Measurements from ENCODE around the gene ART4. TPM values are rescaled to one million over a fixed set of nuclear protein-coding genes. Genes with fewer than 3 reads are reported as not detected.

Gene ART4
- total RNA-seq, 1 experiment from 2014 or later, result not detected

- no peak for TF ChIP-seq CTCF (IDR thresholded peaks at IDR 0.05; ENCODE audit: unreplicated experiment)
- H3K36me3 Mint-ChIP-seq (ENCODE audit: insufficient read depth, unreplicated experiment), result no peaks in the 10 kb centered on the region
- CTCF ChIA-PET, result no interaction called here
- H3K27me3 Mint-ChIP-seq (ENCODE audit: unreplicated experiment), result no peaks in the 10 kb centered on the region
- H3K4me1 Mint-ChIP-seq (ENCODE audit: low read depth, unreplicated experiment), result peaks cover 12% of the 10 kb centered on the region
- H3K27ac Mint-ChIP-seq (ENCODE audit: unreplicated experiment), result no peak overlapping the region
- H3K9me3 Mint-ChIP-seq (ENCODE audit: low read depth, unreplicated experiment), result no peaks in the 10 kb centered on the region
- no TSS peak for BruUV-seq (replicated peaks)
- intact Hi-C loops (cut with micrococcal nuclease; ENCODE audit: unreplicated experiment), result loop anchor here (10.0 kb wide), 1 partner anchor 313 kb away; no protein-coding TSS in a partner anchor
- DNase-seq, result peak; percentile 41
- no peak overlapping the region for H3K4me3 Mint-ChIP-seq (ENCODE audit: low read depth, unreplicated experiment)
Measured at GRCh38 chr12:14841761-14842160, 1.6 kb downstream of the ART4 start.

- H3K27me3 Mint-ChIP-seq (ENCODE audit: unreplicated experiment), result no peaks in the 10 kb centered on the region
- BruUV-seq (replicated peaks), result no TSS peak
- no peak for TF ChIP-seq CTCF (IDR thresholded peaks at IDR 0.05; ENCODE audit: unreplicated experiment)
- H3K36me3 Mint-ChIP-seq (ENCODE audit: insufficient read depth, unreplicated experiment), result no peaks in the 10 kb centered on the region
- CTCF ChIA-PET, result interaction anchor here (1.0 kb wide), 1 partner anchor 155 kb away, joined by 3 read pairs; no protein-coding TSS in a partner anchor
- peaks cover 12% of the 10 kb centered on the region for H3K4me1 Mint-ChIP-seq (ENCODE audit: low read depth, unreplicated experiment)
- H3K4me3 Mint-ChIP-seq (ENCODE audit: low read depth, unreplicated experiment), result no peak overlapping the region
- H3K27ac Mint-ChIP-seq (ENCODE audit: unreplicated experiment), result no peak overlapping the region
- H3K9me3 Mint-ChIP-seq (ENCODE audit: low read depth, unreplicated experiment), result no peaks in the 10 kb centered on the region
- DNase-seq, result no peak
- intact Hi-C loops (cut with micrococcal nuclease; ENCODE audit: unreplicated experiment), result loop anchor here (10.0 kb wide), 1 partner anchor 314 kb away; no protein-coding TSS in a partner anchor
Measured at GRCh38 chr12:14840616-14841015, 2.7 kb downstream of the ART4 start.

- no TSS peak for BruUV-seq (replicated peaks)
- H3K4me1 Mint-ChIP-seq (ENCODE audit: low read depth, unreplicated experiment), result peaks cover 12% of the 10 kb centered on the region
- H3K27ac Mint-ChIP-seq (ENCODE audit: unreplicated experiment), result no peak overlapping the region
- CTCF ChIA-PET, result no interaction called here
- no peak overlapping the region for H3K4me3 Mint-ChIP-seq (ENCODE audit: low read depth, unreplicated experiment)
- no peak for TF ChIP-seq CTCF (IDR thresholded peaks at IDR 0.05; ENCODE audit: unreplicated experiment)
- H3K27me3 Mint-ChIP-seq (ENCODE audit: unreplicated experiment), result no peaks in the 10 kb centered on the region
- no peak for DNase-seq
- H3K36me3 Mint-ChIP-seq (ENCODE audit: insufficient read depth, unreplicated experiment), result no peaks in the 10 kb centered on the region
- intact Hi-C loops (cut with micrococcal nuclease; ENCODE audit: unreplicated experiment), result no loop called here
- H3K9me3 Mint-ChIP-seq (ENCODE audit: low read depth, unreplicated experiment), result no peaks in the 10 kb centered on the region
Measured at GRCh38 chr12:14839262-14839661, 4.1 kb downstream of the ART4 start.

GRCh38 chr12:14836336-14837210 lies 6.8 kb downstream of the ART4 start:
- H3K4me3 Mint-ChIP-seq (ENCODE audit: low read depth, unreplicated experiment), result no peak overlapping the region
- intact Hi-C loops (cut with micrococcal nuclease; ENCODE audit: unreplicated experiment), result no loop called here
- no peaks in the 10 kb centered on the region for H3K27me3 Mint-ChIP-seq (ENCODE audit: unreplicated experiment)
- no peak for TF ChIP-seq CTCF (IDR thresholded peaks at IDR 0.05; ENCODE audit: unreplicated experiment)
- peaks cover 15% of the 10 kb centered on the region for H3K4me1 Mint-ChIP-seq (ENCODE audit: low read depth, unreplicated experiment)
- H3K36me3 Mint-ChIP-seq (ENCODE audit: insufficient read depth, unreplicated experiment), result no peaks in the 10 kb centered on the region
- peaks cover 3% of the 10 kb centered on the region for H3K9me3 Mint-ChIP-seq (ENCODE audit: low read depth, unreplicated experiment)
- H3K27ac Mint-ChIP-seq (ENCODE audit: unreplicated experiment), result no peak overlapping the region
- BruUV-seq (replicated peaks), result no TSS peak
- peak; percentile 11 for DNase-seq
- CTCF ChIA-PET, result no interaction called here

Measured in Calu3 (cell line).